Measurements from ENCODE around the gene CMTM8.

- TF ChIP-seq POLR2A (IDR thresholded peaks at IDR 0.05; ENCODE audit: extremely low read depth, insufficient read length) (no peak), CTCF (IDR thresholded peaks at IDR 0.05; ENCODE audit: low read depth, low read length) (no peak)
These were observed 78.5 kb downstream of the CMTM8 start for GRCh38 chr3:32316976-32317375.

Data from NB4 (cell line).